Stimulated activated CD8-positive, alpha-beta memory T cell treated with anti-CD3 and anti-CD28 coated beads, Interleukin-2, amount 100 ng/mL, for 1 hour (primary cell): ENCODE data around the gene PSENEN.
"Not testable (repeated sequence)": the region's sequence is repeated elsewhere in the genome, so short reads cannot be mapped to it uniquely, and the experiment has no call there.

Experiments used
- DNase-seq, 2 donors: peaks; one replicate each; pipeline ENCODE4 v3.0.0-alpha.2; 2020; ENCODE audit warnings: low read depth in 2 of 2

The PSENEN gene

GRCh38 chr19:35751839-35752745 is 6.6 kb downstream of the PSENEN start:
- no peak for DNase-seq

DNA sequence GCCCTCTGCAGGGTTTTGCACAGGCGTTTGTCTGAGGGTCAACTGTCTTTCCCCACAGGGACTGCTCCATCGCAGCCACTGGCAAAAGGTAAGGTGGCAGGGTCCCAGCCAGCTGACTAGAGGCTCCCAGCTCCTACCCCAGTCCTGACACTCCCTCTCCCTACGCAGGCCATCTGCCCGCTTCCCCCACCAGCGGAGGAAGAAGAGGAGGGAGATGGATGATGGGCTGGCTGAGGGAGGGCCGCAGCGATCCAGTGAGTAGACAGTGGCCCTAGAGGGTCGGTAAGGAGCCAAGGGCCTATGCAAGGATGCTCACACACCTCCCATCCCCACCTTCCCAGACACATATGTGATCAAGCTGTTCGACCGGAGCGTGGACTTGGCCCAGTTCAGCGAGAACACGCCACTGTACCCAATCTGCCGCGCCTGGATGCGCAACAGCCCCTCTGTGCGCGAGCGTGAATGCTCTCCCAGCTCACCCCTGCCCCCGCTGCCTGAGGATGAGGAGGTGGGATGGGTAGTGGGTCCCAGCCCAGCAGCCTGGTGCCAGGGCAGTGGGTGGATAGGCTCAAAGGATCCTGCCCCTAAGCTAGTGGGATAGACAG is 7.4 kb downstream of the PSENEN start:
- no peak for DNase-seq

- no peak for DNase-seq
Observed at GRCh38 chr19:35753634-35754369, 8.4 kb downstream of the PSENEN start.

DNA sequence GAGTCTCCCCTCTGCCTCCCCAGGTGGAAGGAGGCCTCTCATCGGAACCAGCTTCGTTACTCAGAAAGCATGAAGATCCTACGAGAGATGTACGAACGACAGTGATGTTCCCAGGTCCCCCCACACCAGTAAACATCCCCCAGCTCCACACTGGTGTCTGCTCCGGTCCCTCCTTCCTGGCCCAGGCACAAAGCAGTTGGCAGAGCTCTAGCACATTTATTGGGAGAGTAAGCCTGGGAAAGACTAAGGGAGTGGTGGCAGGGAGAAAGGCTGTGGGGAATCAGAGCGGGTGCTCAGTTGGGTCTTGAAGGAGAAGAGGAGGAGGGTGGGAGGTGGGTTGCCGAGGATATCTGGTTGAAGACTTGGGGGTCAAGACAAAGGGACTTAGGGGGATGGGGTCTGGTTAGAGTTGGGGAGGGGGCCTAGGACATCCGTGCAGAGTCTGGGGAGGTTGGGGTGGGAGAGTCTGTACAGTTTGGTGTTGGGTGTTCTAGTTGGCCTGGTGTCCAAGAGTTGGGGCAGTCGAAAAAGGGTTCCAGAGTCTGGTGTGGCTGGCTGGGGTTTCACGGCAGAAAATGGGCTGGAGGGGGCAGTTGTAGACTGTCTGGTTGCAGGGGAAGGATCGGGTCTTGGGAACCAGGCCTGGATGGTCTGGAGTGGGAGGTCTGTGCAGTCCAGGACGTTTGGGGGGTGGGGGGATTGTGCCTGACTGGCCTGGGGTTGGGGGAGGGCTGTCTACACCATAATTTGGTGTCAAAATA is 9.1 kb downstream of the PSENEN start:
- no peak for DNase-seq

- no peak for DNase-seq
Observed at GRCh38 chr19:35755131-35755549, 9.7 kb downstream of the PSENEN start.

GRCh38 chr19:35755550-35756376 is 10.3 kb downstream of the PSENEN start:
- no peak for DNase-seq

GRCh38 chr19:35756377-35757230 is 11.2 kb downstream of the PSENEN start, which contains the start of gene HSPB6:
Gene HSPB6, minus strand, starts transcription at chr19:35757029. Its CDS starts 21 bp downstream, at chr19:35757008.
- no peak for DNase-seq

DNA sequence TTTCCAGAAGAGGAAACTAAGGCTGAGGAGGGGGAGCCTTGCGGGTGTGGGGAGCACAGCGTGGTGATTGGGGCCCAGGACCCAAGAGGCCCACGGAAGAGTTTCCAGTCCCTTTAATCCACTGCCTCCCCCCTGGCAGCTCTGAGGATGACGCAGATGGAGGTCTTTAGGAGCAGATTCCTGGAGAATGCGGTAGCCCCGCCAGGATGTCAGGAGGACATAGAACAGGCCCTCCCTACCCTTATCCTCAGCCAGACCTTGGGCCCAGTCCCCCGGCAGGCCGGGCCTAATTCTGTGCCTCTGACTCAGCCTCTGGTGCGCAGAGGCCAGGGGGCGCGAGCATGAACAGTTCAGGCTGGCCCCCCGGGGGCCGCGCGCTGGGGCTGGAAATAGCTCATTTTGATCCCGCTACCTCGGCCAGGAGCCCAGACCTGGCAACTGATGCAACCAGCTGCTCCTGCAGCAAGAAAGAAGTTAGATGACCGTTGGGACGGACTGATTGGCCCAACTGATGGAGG is 11.8 kb downstream of the PSENEN start:
- DNase-seq, result no peak

DNA sequence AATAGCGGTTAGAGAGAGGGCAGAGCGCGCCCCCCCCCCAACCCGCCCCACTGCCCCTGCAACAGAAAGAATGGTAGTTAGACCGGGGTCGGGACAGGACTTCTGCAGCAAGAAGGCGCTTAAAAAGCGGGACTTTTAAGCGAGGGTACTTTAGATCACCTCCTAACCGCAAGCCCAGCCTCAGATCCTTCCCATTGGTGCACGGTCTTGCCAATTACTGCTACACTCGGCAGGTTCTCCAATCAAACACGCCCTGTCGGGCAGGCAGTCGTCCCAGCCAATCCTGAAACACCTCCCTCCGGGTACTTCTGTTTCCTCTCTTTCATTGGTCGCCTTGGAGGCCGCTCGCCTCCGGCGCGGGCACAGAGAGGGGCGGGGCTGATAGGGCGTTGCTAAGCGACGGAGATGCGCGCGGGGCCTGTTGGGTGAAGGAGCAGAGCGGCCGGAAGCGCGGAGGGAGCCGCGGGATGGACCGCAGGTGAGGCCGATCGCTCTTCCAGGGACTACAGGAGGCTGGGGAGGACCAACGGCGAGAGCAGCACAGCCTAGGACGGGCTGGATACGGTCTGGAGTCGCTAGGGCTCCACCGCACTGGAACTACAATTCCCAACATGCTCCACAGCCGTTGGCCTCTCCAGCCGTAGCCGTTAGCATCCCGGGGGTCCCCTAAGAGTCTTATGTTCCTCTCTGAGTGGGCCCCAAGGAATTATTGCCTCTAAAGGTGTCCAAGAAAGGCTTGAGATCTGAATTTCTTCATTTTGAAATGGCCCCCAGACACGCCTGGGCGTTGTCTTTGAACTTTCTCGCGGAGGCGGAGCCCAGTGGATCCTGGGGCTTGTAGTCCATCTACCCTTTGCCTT is 12.5 kb downstream of the PSENEN start, which contains the start of gene PROSER3:
PROSER3 (plus strand) TSS at position 428 of the 860 bp plus-strand sequence; CDS start at position 468, 40 bp downstream.
- DNase-seq, result peak; percentile 94 to 96

GRCh38 chr19:35759697-35760096 is 14.2 kb downstream of the PSENEN start:
- no peak for DNase-seq

GRCh38 chr19:35760711-35761349 is 15.4 kb downstream of the PSENEN start:
- no peak for DNase-seq

DNA sequence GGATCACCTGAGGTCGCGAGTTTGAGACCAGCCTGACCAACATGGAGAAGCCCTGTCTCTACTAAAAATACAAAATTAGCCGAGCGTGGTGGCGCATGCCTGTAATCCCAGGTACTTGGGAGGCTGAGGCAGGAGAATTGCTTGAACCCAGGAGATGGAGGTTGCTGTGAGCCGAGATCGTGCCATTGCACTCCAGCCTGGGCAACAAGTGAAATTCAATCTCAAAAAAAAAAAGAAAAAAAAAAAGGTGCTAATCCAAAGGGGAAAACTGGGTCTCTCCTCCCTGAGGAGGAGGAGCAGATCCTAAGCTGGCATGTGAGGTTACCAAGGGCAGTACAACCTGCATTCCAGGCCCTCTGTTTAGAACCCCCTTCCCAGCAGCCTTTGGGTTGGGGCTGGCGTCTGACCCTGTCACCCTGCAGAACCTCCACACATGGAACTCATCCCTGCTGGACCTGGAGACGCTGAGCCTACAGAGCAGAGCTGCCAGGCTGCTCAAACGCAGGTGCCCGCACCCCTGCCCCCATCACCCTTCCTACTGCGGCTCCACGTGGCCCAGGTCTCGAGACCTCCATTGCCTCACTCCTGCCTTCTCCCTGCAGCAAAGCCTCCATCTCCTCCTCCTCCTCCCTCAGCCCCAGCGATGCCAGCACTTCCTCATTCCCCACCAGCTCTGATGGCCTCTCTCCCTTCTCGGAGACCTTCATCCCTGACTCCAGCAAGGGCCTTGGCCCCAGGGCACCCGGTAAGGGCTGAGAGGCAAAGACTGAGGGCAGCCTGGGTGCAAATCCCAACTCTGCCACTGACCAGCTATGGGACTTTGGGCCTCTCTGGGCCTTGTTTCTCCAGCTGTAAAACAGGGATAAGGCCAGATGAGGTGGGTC is 19.2 kb downstream of the PSENEN start:
- no peak for DNase-seq

- DNase-seq, result no peak
Observed at GRCh38 chr19:35766571-35767104, 21.2 kb downstream of the PSENEN start.

- no peak for DNase-seq
Observed at GRCh38 chr19:35767288-35768081, 22.0 kb downstream of the PSENEN start.

DNA sequence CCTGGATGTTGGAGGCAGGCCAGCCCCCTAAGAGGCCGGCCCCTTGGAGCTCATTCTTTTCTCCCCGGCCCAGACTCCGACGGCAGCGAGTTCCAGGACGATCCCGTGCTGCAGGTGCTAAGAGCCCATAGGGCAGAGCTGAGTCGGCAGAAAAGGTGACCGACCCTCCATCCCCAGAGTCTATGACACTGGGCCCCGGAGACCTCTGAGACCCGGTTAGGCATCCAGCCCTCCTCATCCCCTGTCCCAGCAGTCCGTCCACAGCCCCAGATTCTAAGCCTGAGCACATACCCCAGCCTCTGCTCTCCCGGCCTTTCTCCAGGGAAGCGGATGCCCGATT is 22.6 kb downstream of the PSENEN start:
- no peak for DNase-seq

- not testable (repeated sequence) for DNase-seq
Observed at GRCh38 chr19:35772362-35772761, 26.9 kb downstream of the PSENEN start.
